Upper lobe of right lung (tissue), 1 donor: ENCODE data around the gene FSD1L. TPM values are rescaled to one million over a fixed set of nuclear protein-coding genes. Genes with fewer than 3 reads are reported as not detected.
A peak's percentile ranks its signal among the peaks of the same experiment; 100 is the strongest.
"Not testable (repeated sequence)": the region's sequence is repeated elsewhere in the genome, so short reads cannot be mapped to it uniquely, and the experiment has no call there.

Source experiments
- ATAC-seq: fragments of 200-7000 bp; cut with Tn5 transposase; one replicate; pipeline ENCODE4 v1.9.1; 2020; ENCODE audit warnings: mild to moderate bottlenecking, moderate library complexity
- DNase-seq: peaks from one replicate; pipeline ENCODE4 v3.0.0-alpha.2; 2020
- H3K27ac ChIP-seq: fragments of 200-600 bp; one replicate; pipeline ENCODE4 v1.8.0; 2022
- H3K27me3 ChIP-seq: fragments of 200-600 bp; one replicate; pipeline ENCODE4 v1.8.0; 2022; ENCODE audit warnings: mild to moderate bottlenecking
- H3K36me3 ChIP-seq: fragments of 200-600 bp; one replicate; pipeline ENCODE4 v1.8.0; 2022
- H3K4me1 ChIP-seq: fragments of 200-600 bp; one replicate; pipeline ENCODE4 v1.8.0; 2022
- H3K4me3 ChIP-seq: fragments of 200-600 bp; one replicate; pipeline ENCODE4 v1.8.0; 2022; ENCODE audit warnings: mild to moderate bottlenecking
- H3K9me3 ChIP-seq: fragments of 200-600 bp; one replicate; pipeline ENCODE4 v1.8.0; 2022
- intact Hi-C: fragments of 100-400 bp; cut with DNase I; formaldehyde crosslinking; loops from one replicate; pipeline ENCODE4 v1.11.0; 2022
- total RNA-seq: library from RNA; stranded (reverse); fragmentation: NEBNext Ultra II Directional; extraction: Animal tissue kit (Norgen Biotek cat#: 25700); gene quantifications from one replicate; pipeline ENCODE4 v1.2.1, GENCODE V29; 2021
- TF ChIP-seq, protein P1 (sequence below): fragments of 200-600 bp; IDR thresholded peaks from one replicate; pipeline ENCODE4 v1.8.0; 2022; ENCODE audit warnings: antibody characterized with exemption
- donor health status: DM: no; HTN: yes; CAD: no; lungs with severe emphysema.

Gene FSD1L
- total RNA-seq, 1 donor from 2014 or later, result 4.5 TPM

DNA sequence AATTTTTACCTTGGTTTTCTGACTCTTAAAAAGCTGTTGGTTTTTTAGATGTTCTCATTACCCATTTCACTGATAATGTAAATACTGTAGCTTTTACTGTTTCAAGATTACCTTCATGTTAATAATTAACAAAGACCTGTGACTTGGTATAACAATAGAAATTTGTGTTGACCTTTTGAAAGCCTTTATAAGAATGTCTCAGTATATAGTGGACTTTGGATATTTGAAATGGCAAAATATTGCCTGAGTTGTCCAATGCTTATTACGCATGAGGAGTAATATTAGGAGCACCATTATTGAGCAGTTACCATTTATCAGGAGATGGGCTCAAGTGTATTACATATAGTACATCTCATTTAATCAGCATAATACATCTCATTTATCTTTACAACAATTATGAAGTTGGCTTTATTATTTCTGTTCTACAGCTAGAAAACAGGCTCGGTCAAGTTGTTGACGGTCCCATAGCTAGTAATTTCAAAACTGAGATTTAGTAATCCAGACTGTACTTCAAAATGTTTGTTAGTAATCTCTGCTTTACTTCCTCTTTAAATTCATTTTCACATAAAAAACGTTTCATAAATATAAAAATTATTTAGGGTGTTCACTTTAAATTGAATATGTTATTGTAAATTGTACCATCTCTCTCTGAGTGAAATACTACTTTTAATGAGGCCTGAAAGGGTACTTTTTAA, 59.4 kb downstream of the FSD1L start:
- Histone ChIP-seq H3K4me3 (no peak overlapping the region), H3K36me3 (no peaks in the 10 kb centered on the region), H3K27ac (no peak overlapping the region), H3K9me3 (no peaks in the 10 kb centered on the region), H3K27me3 (no peaks in the 10 kb centered on the region), H3K4me1 (no peaks in the 10 kb centered on the region)
- no peak for ATAC-seq
- intact Hi-C loops, result no loop called here
- TF ChIP-seq, protein P1, sequence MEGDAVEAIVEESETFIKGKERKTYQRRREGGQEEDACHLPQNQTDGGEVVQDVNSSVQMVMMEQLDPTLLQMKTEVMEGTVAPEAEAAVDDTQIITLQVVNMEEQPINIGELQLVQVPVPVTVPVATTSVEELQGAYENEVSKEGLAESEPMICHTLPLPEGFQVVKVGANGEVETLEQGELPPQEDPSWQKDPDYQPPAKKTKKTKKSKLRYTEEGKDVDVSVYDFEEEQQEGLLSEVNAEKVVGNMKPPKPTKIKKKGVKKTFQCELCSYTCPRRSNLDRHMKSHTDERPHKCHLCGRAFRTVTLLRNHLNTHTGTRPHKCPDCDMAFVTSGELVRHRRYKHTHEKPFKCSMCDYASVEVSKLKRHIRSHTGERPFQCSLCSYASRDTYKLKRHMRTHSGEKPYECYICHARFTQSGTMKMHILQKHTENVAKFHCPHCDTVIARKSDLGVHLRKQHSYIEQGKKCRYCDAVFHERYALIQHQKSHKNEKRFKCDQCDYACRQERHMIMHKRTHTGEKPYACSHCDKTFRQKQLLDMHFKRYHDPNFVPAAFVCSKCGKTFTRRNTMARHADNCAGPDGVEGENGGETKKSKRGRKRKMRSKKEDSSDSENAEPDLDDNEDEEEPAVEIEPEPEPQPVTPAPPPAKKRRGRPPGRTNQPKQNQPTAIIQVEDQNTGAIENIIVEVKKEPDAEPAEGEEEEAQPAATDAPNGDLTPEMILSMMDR, result no peak
- no peak for DNase-seq

DNA sequence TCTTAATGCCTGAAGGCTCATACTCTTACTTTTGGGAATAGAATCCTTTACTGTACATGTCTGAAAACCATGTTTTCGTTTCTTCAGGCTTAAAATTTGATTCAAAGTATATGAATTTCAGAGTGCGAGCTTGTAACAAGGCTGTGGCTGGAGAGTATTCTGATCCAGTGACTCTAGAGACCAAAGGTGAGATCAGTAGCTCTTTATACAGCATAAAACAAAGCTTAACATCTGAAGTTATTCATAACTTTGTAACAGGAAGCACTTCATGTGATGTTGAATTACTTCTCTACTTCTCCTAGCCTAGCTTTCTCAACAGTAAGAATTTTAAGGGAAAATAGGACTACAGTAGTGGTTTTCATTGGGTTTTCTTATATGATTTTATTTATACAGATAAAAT, 60.7 kb downstream of the FSD1L start:
- intact Hi-C loops, result no loop called here
- ATAC-seq, result no peak

GRCh38 chr9:105510024-105510423, 62.2 kb downstream of the FSD1L start:
- H3K36me3 ChIP-seq, result no peaks in the 10 kb centered on the region
- no peaks in the 10 kb centered on the region for H3K27me3 ChIP-seq
- DNase-seq (no peak), ATAC-seq (no peak)
- intact Hi-C loops, result no loop called here
- no peak overlapping the region for H3K27ac ChIP-seq
- H3K9me3 ChIP-seq, result no peaks in the 10 kb centered on the region
- no peaks in the 10 kb centered on the region for H3K4me1 ChIP-seq
- H3K4me3 ChIP-seq, result no peak overlapping the region
- TF ChIP-seq, protein P1, result no peak

More for the DNA sequence above, 60.7 kb downstream of the FSD1L start:
- Histone ChIP-seq H3K4me1 (no peaks in the 10 kb centered on the region), H3K27me3 (no peaks in the 10 kb centered on the region), H3K36me3 (no peaks in the 10 kb centered on the region), H3K4me3 (no peak overlapping the region), H3K27ac (no peak overlapping the region), H3K9me3 (no peaks in the 10 kb centered on the region)
- TF ChIP-seq, protein P1, result no peak
- no peak for DNase-seq

GRCh38 chr9:105511446-105511845, 63.6 kb downstream of the FSD1L start:
- H3K27me3 ChIP-seq, result no peaks in the 10 kb centered on the region

DNA sequence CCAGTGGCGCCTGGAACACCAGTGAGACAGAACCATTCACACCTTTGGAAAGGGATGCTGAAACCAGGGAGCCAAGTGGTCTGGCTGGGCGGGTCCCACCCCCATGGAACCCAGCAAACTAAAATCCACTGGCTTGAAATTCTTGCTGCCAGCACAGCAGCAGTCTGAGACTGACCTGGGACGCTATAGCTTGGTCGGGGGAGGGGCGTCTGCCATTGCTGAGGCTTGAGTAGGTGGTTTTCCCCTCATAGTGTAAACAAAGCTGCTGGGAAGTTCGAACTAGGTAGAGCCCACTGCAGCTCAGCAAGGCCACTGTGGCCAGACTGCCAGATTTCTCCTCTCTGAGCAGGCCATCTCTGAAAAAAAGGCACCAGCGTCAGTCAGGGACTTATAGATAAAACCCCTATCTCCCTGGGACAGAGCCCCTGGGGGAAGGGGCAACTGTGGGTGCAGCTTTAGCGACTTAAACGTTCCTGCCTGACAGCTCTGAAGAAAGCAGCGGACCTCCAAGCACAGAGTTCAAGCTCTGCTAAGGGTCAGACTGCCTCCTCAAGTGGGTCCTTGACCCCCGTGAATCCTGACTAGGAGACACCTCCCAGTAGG, 68.1 kb downstream of the FSD1L start:
- peaks cover 5% of the 10 kb centered on the region for H3K36me3 ChIP-seq
- ATAC-seq (no peak), DNase-seq (no peak)
- no peaks in the 10 kb centered on the region for H3K9me3 ChIP-seq
- no peaks in the 10 kb centered on the region for H3K27me3 ChIP-seq
- no peaks in the 10 kb centered on the region for H3K4me1 ChIP-seq
- no peak overlapping the region for H3K27ac ChIP-seq
- intact Hi-C loops, result no loop called here
- no peak overlapping the region for H3K4me3 ChIP-seq
- TF ChIP-seq, protein P1, result no peak

More at GRCh38 chr9:105511446-105511845, 63.6 kb downstream of the FSD1L start:
- DNase-seq, result no peak
- no peaks in the 10 kb centered on the region for H3K4me1 ChIP-seq
- TF ChIP-seq, protein P1, result no peak
- no peak overlapping the region for H3K27ac ChIP-seq
- ATAC-seq, result no peak
- H3K36me3 ChIP-seq, result no peaks in the 10 kb centered on the region
- no peaks in the 10 kb centered on the region for H3K9me3 ChIP-seq
- intact Hi-C loops, result no loop called here
- H3K4me3 ChIP-seq, result no peak overlapping the region

DNA sequence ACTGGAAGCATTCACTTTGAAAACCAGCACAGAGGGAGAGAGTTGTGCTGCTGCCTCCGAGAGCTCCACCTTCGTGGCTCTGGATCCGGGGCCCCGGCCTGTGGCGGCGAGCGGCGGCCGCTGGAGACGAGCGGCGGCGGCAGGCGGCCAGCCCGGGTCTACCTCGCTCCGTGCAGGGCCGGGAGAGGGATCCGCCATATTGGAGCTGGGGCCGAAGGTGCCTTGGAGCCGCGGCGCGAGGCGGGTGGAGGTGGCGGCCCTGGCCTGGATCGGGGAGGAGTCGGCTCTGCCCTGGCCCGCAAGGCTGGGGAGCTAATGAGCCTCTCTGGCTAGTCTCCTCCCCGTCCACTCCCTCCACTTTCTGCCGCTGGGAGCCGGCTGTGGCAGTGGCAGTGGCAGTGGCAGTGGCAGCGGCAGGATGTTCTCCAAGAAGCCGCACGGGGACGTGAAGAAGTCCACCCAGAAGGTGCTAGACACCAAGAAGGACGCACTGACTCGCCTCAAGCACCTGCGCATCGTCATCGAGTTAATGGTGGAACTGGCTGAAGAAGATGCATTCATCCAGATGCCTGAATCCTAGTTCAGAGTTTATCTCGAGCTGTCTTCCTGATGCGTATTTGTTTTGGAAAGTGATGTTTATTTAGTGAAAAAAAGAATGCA, 72.0 kb downstream of the FSD1L start:
- Histone ChIP-seq H3K27ac (peak overlapping the region; percentile 68), H3K4me3 (peak overlapping the region; percentile 45)
- DNase-seq (peak; percentile 67), ATAC-seq (peak; percentile 88)
- H3K27me3 ChIP-seq, H3K4me1 ChIP-seq, intact Hi-C loops, H3K36me3 ChIP-seq, H3K9me3 ChIP-seq: not testable (repeated sequence)

DNA sequence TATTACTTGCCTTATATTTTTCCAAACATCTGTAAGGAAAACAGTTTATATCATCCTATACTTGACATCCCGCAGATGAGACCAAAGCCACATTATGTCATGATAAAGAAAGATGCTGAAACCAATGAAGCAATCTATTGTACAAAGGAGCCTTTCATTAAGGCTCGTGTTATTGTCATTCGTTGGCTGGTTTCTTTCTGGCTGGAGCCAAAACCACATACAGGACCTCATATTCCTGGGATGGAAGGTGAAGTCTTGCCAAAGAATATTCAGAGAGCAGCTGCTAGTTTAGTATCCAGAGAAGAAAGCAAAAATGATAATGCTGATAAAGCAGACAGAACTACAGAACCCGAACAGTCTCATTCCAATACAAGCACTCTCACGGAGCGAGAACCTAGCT, 73.2 kb downstream of the FSD1L start:
- H3K36me3 ChIP-seq, H3K27me3 ChIP-seq, H3K9me3 ChIP-seq, H3K27ac ChIP-seq, H3K4me3 ChIP-seq, H3K4me1 ChIP-seq, DNase-seq, ATAC-seq, intact Hi-C loops: not testable (repeated sequence)

DNA sequence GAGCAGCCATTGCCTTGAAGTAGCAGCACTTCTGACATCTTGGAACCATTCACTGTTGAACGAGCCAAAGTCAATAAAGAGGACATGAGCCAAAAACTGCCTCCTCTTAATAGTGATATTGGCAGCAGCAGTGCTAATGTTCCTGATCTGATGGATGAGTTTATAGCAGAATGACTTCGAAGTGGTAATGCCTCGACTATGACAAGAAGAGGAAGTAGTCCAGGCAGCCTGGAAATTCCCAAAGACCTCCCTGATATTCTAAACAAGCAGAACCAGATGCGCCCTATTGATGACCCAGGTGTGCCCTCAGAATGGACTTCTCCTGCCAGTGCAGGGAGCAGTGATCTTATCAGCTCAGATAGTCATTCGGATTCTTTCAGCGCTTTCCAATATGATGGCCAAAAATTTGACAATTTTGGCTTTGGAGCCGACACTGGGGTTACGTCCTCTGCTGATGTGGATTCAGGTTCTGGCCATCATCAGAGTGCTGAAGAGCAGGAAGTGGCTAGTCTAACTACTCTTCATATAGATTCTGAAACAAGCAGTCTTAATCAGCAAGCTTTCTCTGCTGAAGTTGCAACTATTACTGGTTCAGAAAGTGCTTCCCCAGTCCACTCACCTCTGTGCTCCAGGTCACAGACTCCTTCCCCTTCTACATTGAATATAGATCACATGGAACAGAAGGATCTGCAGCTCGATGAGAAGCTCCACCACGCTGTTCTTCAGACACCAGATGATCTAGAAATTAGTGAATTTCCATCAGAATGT, 75.0 kb downstream of the FSD1L start:
- H3K9me3 ChIP-seq, DNase-seq, H3K4me3 ChIP-seq, H3K4me1 ChIP-seq, H3K27ac ChIP-seq, intact Hi-C loops, ATAC-seq, H3K36me3 ChIP-seq, H3K27me3 ChIP-seq: not testable (repeated sequence)
